Measurements from ENCODE around the gene LRP8.

GRCh38 chr1:53285546-53285945 lies 42.3 kb downstream of the LRP8 start:
- TF ChIP-seq REST (IDR thresholded peaks at IDR 0.05; ENCODE audit: insufficient read depth in 1 of 2, low read depth in 2 of 2, low read length in 2 of 2) (no peak), POLR2AphosphoS5 (IDR thresholded peaks at IDR 0.05; ENCODE audit: low read depth, low read length) (no peak), TAF1 (IDR thresholded peaks at IDR 0.05; ENCODE audit: borderline replicate concordance, insufficient read depth, low read length) (no peak), SIN3A (IDR thresholded peaks at IDR 0.05; ENCODE audit: borderline replicate concordance, insufficient read depth, low read length) (no peak), FOXP2 (optimal IDR thresholded peaks at IDR 0.05; ENCODE audit: borderline replicate concordance, extremely low read depth, extremely low read length, insufficient read depth) (no peak)
